Measurements from ENCODE around the gene CCDC138. TPM values are rescaled to one million over a fixed set of nuclear protein-coding genes. Genes with fewer than 3 reads are reported as not detected.

CCDC138 gene
- total RNA-seq, 5 donors from 2014 or later (not counting 1 experiment from before 2014, with no cell fraction given): 4.3 to 7.5 (median 6.2) TPM

Other genes with a start within 250 kb of the CCDC138 start
- 100 to 1,000 TPM in 2 of 5 donors, 10 to 100 TPM in 3; 65.8 to 131 (median 74.6) TPM for gene RANBP2, start 67.3 kb upstream of the CCDC138 start, total RNA-seq
- 10 to 100 TPM in 1 of 5 donors, 1 to 10 TPM in 4; 5.2 to 15.6 (median 7.4) TPM for gene EDAR, start 202.4 kb downstream of the CCDC138 start, total RNA-seq

Measured in T-cell (primary cell).